ENCODE measurements around the gene SLC35F3.

SLC35F3 gene

DNA sequence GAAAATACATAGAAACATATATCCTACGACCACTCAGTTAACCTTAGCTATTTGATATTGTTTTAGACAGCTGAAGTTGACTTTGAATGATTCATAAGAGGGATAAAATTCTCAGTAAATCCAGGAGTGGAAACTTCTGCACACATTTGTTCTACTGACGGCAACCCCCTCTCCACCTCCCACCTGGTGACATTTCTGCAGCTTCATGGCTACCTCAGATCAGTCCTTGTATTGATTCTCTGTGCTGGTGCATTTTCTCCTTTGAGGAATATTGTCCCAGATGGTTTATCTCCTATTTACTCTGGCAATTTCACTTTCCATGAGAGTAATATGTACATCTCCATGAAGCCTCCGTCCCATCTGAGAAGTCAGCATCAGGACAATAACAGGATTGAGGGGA is 411.1 kb downstream of the SLC35F3 start:
- TF ChIP-seq FOXM1 (IDR thresholded peaks at IDR 0.05; ENCODE audit: borderline replicate concordance, low read depth) (no peak), EP300 (IDR thresholded peaks at IDR 0.05; ENCODE audit: borderline replicate concordance) (no peak), MAX (IDR thresholded peaks at IDR 0.05) (no peak), CEBPB (IDR thresholded peaks at IDR 0.05) (no peak), TEAD4 (IDR thresholded peaks at IDR 0.05) (no peak), ZBTB7A (IDR thresholded peaks at IDR 0.05; ENCODE audit: low read depth) (no peak), TCF12 (IDR thresholded peaks at IDR 0.05; ENCODE audit: low read depth) (no peak), RAD21 (IDR thresholded peaks at IDR 0.05; ENCODE audit: low read depth) (no peak)
- TF ChIP-seq, protein P1, sequence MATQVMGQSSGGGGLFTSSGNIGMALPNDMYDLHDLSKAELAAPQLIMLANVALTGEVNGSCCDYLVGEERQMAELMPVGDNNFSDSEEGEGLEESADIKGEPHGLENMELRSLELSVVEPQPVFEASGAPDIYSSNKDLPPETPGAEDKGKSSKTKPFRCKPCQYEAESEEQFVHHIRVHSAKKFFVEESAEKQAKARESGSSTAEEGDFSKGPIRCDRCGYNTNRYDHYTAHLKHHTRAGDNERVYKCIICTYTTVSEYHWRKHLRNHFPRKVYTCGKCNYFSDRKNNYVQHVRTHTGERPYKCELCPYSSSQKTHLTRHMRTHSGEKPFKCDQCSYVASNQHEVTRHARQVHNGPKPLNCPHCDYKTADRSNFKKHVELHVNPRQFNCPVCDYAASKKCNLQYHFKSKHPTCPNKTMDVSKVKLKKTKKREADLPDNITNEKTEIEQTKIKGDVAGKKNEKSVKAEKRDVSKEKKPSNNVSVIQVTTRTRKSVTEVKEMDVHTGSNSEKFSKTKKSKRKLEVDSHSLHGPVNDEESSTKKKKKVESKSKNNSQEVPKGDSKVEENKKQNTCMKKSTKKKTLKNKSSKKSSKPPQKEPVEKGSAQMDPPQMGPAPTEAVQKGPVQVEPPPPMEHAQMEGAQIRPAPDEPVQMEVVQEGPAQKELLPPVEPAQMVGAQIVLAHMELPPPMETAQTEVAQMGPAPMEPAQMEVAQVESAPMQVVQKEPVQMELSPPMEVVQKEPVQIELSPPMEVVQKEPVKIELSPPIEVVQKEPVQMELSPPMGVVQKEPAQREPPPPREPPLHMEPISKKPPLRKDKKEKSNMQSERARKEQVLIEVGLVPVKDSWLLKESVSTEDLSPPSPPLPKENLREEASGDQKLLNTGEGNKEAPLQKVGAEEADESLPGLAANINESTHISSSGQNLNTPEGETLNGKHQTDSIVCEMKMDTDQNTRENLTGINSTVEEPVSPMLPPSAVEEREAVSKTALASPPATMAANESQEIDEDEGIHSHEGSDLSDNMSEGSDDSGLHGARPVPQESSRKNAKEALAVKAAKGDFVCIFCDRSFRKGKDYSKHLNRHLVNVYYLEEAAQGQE (IDR thresholded peaks at IDR 0.05; ENCODE audit: low read depth): no peak

GRCh38 chr1:234316486-234316885 is 412.0 kb downstream of the SLC35F3 start:
- TF ChIP-seq ZBTB7A (IDR thresholded peaks at IDR 0.05; ENCODE audit: low read depth) (no peak), RAD21 (IDR thresholded peaks at IDR 0.05; ENCODE audit: low read depth) (no peak), CREB1 (IDR thresholded peaks at IDR 0.05; ENCODE audit: low read depth) (no peak), TCF12 (IDR thresholded peaks at IDR 0.05; ENCODE audit: low read depth) (no peak), FOXM1 (IDR thresholded peaks at IDR 0.05; ENCODE audit: borderline replicate concordance, low read depth) (no peak), CEBPB (IDR thresholded peaks at IDR 0.05) (no peak), EGR1 (IDR thresholded peaks at IDR 0.05) (no peak), NFIC (IDR thresholded peaks at IDR 0.05) (no peak), YY1 (IDR thresholded peaks at IDR 0.05; ENCODE audit: low read depth) (no peak), MAX (IDR thresholded peaks at IDR 0.05) (no peak), USF1 (IDR thresholded peaks at IDR 0.05) (no peak), EP300 (IDR thresholded peaks at IDR 0.05; ENCODE audit: borderline replicate concordance) (no peak)

GRCh38 chr1:234316937-234317336 is 412.5 kb downstream of the SLC35F3 start:
- no peak for TF ChIP-seq TEAD4 (IDR thresholded peaks at IDR 0.05)
- TF ChIP-seq CEBPB (IDR thresholded peaks at IDR 0.05): no peak
- TF ChIP-seq MAX (IDR thresholded peaks at IDR 0.05): no peak
- TF ChIP-seq RAD21 (IDR thresholded peaks at IDR 0.05; ENCODE audit: low read depth): no peak
- TF ChIP-seq, protein P1 (IDR thresholded peaks at IDR 0.05; ENCODE audit: low read depth): no peak
- no peak for TF ChIP-seq USF1 (IDR thresholded peaks at IDR 0.05)
- TF ChIP-seq NFIC (IDR thresholded peaks at IDR 0.05): no peak

DNA sequence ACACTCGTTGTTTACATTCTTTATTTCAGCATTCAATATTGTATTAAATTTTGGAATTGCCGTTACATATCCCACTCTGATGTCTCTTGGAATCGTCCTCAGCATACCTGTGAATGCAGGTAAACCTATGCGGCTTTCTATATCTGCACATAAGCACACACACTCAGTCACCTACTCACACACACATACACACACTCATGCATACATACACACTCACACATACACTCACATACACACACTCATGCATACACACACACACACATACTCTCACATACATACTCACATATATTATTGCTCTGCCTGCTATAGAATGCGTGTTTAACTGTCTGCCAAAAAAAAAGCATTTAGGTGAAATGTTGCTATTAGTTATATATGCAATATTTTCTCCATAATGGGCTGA is 415.6 kb downstream of the SLC35F3 start:
- TF ChIP-seq TAF1 (IDR thresholded peaks at IDR 0.05; ENCODE audit: low read depth) (no peak), EP300 (IDR thresholded peaks at IDR 0.05; ENCODE audit: borderline replicate concordance) (no peak)
- TF ChIP-seq, protein P1 (IDR thresholded peaks at IDR 0.05; ENCODE audit: low read depth): no peak

DNA sequence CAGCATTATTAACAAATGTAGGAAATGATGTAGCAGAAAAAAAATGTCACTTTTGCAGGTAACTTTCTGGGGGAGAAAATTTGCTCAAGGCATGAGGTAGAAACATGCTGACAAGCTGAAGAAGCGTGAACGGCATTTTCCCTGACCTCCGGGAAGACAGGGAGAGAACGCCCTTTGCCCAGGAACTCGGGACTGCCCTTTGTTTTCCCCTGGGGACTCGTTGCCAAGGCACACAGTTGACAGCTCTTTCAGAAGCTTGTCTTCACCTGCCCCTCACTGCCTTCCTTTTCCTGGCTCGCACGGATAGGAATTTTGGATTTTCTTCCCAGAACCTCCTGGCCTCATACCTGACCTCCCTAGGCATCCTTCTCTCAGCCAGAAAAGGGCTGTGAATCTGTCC is 416.1 kb downstream of the SLC35F3 start:
- TF ChIP-seq TCF12 (IDR thresholded peaks at IDR 0.05; ENCODE audit: low read depth) (no peak), EP300 (IDR thresholded peaks at IDR 0.05; ENCODE audit: borderline replicate concordance) (no peak), TEAD4 (IDR thresholded peaks at IDR 0.05) (no peak)

Data from Ishikawa (cell line).